Ovary (tissue), 9 donors: ENCODE results near the gene MTSS2. TPM values are rescaled to one million over a fixed set of nuclear protein-coding genes. Genes with fewer than 3 reads are reported as not detected.
A peak's percentile ranks its signal among the peaks of the same experiment; 100 is the strongest.

ENCODE experiments used
- DNase-seq, 5 donors: peaks; one replicate each; pipeline ENCODE4 v3.0.0-alpha.2; 2019 to 2020
- H3K27ac ChIP-seq, 2 donors: fragments of 200-600 bp; one replicate each; pipeline versions ENCODE4 v1.5.1 to v1.8.0; 2019 to 2022
- H3K27me3 ChIP-seq: fragments of 200-600 bp; one replicate; pipeline ENCODE4 v1.8.0; 2022
- H3K36me3 ChIP-seq: fragments of 200-600 bp; sonication (generic); one replicate; pipeline ENCODE4 v1.5.1; 2019
- H3K4me1 ChIP-seq: one replicate; pipeline ENCODE4 v1.8.1; 2013; ENCODE audit warnings: mild to moderate bottlenecking, moderate library complexity; ENCODE audit not compliant: insufficient read depth
- H3K4me3 ChIP-seq: fragments of 200-600 bp; sonication (generic); one replicate; pipeline ENCODE4 v1.5.1; 2017
- H3K9me3 ChIP-seq, 2 donors: fragments of 200-600 bp in 1 of 2; sonication (generic) in 1 of 2; one replicate each; pipeline versions ENCODE4 v1.5.1 to v1.8.1; 2013 to 2019; ENCODE audit warnings: mild to moderate bottlenecking in 1 of 2, moderate library complexity in 1 of 2
- CTCF ChIP-seq, 3 donors: fragments of 450-650 bp in 2 of 3; fragments of 200-600 bp in 1 of 3; IDR thresholded peaks; one replicate each; pipeline versions ENCODE4 v1.5.1 to v1.8.0; 2016 to 2022; ENCODE audit warnings: antibody characterized with exemption in 3 of 3, mild to moderate bottlenecking in 1 of 3
- EP300 ChIP-seq: sonication (generic); formaldehyde crosslinking; IDR thresholded peaks from one replicate; pipeline ENCODE4 v1.6.1; 2017; ENCODE audit warnings: antibody characterized with exemption
- POLR2A ChIP-seq: fragments of 450-650 bp; IDR thresholded peaks from one replicate; pipeline ENCODE4 v1.6.1; 2017; ENCODE audit warnings: antibody characterized with exemption, mild to moderate bottlenecking, moderate library complexity
- WGBS, 3 donors: extraction: QIAGEN DNeasy Blood & Tissue Kit in 1 of 3; methylation state at CpG; one replicate each; pipeline versions ENCODE4 v1.1.5 to v1.1.7; 2013 to 2017; 5-methylcytosine and 5-hydroxymethylcytosine counted together
- intact Hi-C, 4 donors: fragments of 100-400 bp; cut with DNase I; formaldehyde crosslinking; loops; one replicate each; pipeline versions ENCODE4 v1.11.0 to v1.15.1; 2022 to 2023
- polyA plus RNA-seq, 2 donors: library from polyadenylated mRNA; stranded (reverse); fragments of 200-250 nt in 1 of 2; fragments of 350-450 nt in 1 of 2; fragmentation: Illumina TruSeq in 1 of 2; extraction: RNeasy Lipid Tissue Mini Kit (QIAGEN cat#74804) in 1 of 2; gene quantifications; one replicate each; pipeline ENCODE4 v1.2.3, GENCODE V29; 2013 to 2014
- total RNA-seq, 7 donors: library from RNA; depleted of rRNA in 2 of 7; stranded (reverse); fragments of >200 nt in 2 of 7; fragmentation: NEBNext Ultra II Directional in 3 of 7; extraction: Animal tissue kit (Norgen Biotek cat#: 25700) in 3 of 7; gene quantifications; one replicate each; pipeline versions ENCODE4 v1.1.0 to v1.2.4, GENCODE V29; 2016 to 2023
- donor health status: DM: no; HTN: no; CAD: no; lungs with moderate emphysema.
- donor health status: DM: no; HTN: no; CAD: no.
- donor health status: Bipolar disorder and iron deficiency.
- donor health status: DM: yes; HTN: yes; CAD: no.
- donor health status: DM: no; HTN: no; CAD: no.
- donor health status: DM: yes; HTN: yes; CAD: no.

The MTSS2 gene
- total and polyA plus RNA-seq, 9 donors = 8.4 to 93.5 (median 40.2) TPM

- no peaks in the 10 kb centered on the region for H3K36me3 ChIP-seq
- H3K9me3 ChIP-seq = no peaks in the 10 kb centered on the region
- peaks cover 9% of the 10 kb centered on the region for H3K4me1 ChIP-seq
- no peak for TF ChIP-seq EP300
- TF ChIP-seq CTCF (IDR thresholded peaks at IDR 0.05) = no peak
- no peak for TF ChIP-seq POLR2A
- 88 to 93% (median 91%) methylated on average over 7 of the region's 7 CpGs for WGBS, 3 donors
- no peak for DNase-seq
- no peaks in the 10 kb centered on the region for H3K27me3 ChIP-seq
- H3K4me3 ChIP-seq = no peak overlapping the region
- intact Hi-C loops = loop anchor here in 1 of 4 donors (10.0 kb wide), 1 partner anchor 304 kb away; the partner anchor contains the start of gene DDX19A
- no peak overlapping the region for H3K27ac ChIP-seq
These were observed 36.6 kb downstream of the MTSS2 start for GRCh38 chr16:70649300-70649699.

- intact Hi-C loops = loop anchor here in 1 of 4 donors (10.0 kb wide), 1 partner anchor 304 kb away; the partner anchor contains the start of gene DDX19A
- DNase-seq = no peak
- no peaks in the 10 kb centered on the region for H3K9me3 ChIP-seq
- TF ChIP-seq EP300 = no peak
- H3K27ac ChIP-seq = no peak overlapping the region
- WGBS, 3 donors = 85 to 92% (median 90%) methylated on average over 6 of the region's 6 CpGs
- H3K4me3 ChIP-seq = no peak overlapping the region
- H3K27me3 ChIP-seq = no peaks in the 10 kb centered on the region
- H3K4me1 ChIP-seq = peaks cover 9% of the 10 kb centered on the region
- no peaks in the 10 kb centered on the region for H3K36me3 ChIP-seq
These were observed 37.2 kb downstream of the MTSS2 start for GRCh38 chr16:70648606-70649005.

GRCh38 chr16:70647441-70648359 is 38.2 kb downstream of the MTSS2 start:
- TF ChIP-seq POLR2A (no peak), EP300 (no peak), CTCF (IDR thresholded peaks at IDR 0.05) (no peak)
- Histone ChIP-seq H3K4me1 (peaks cover 9% of the 10 kb centered on the region), H3K9me3 (no peaks in the 10 kb centered on the region), H3K4me3 (no peak overlapping the region), H3K27ac (no peak overlapping the region), H3K36me3 (no peaks in the 10 kb centered on the region), H3K27me3 (no peaks in the 10 kb centered on the region)
- intact Hi-C loops = loop anchor here in 1 of 4 donors (10.0 kb wide), 1 partner anchor 303 kb away; the partner anchor contains the start of gene DDX19A
- no peak for DNase-seq
- WGBS, 3 donors = 78 to 80% (median 78%) methylated on average over 15 of the region's 15 CpGs

GRCh38 chr16:70646260-70647241 is 39.3 kb downstream of the MTSS2 start, which contains the start of gene IL34:
Gene IL34 (plus strand): TSS chr16:70646559. CDS start chr16:70646948, 389 bp downstream.
- H3K4me1 ChIP-seq = peaks cover 9% of the 10 kb centered on the region
- WGBS, 3 donors = 34 to 64% (median 42%) methylated on average over 37 to 39 of the region's 39 CpGs
- TF ChIP-seq CTCF (IDR thresholded peaks at IDR 0.05) = no peak
- no peak for TF ChIP-seq EP300
- DNase-seq = peak; percentile 24 to 75 (median 61)
- no peak within 1 kb of the TSS for H3K4me3 ChIP-seq
- H3K36me3 ChIP-seq = no peaks in the 10 kb centered on the region
- no peaks in the 10 kb centered on the region for H3K27me3 ChIP-seq
- no peaks in the 10 kb centered on the region for H3K9me3 ChIP-seq
- no peak within 1 kb of the TSS for H3K27ac ChIP-seq
- intact Hi-C loops = loop anchor here in 1 of 4 donors (10.0 kb wide), 1 partner anchor 302 kb away; the partner anchor contains the start of gene DDX19A
